WTC11 (cell line): ENCODE measurements around the gene TMEM72. TPM values are rescaled to one million over a fixed set of nuclear protein-coding genes. Genes with fewer than 3 reads are reported as not detected.

ENCODE experiments used
- ATAC-seq: fragments of 200-7000 bp; cut with Tn5 transposase; 2 replicates; pipeline ENCODE4 v1.10.0; 2021; ENCODE audit warnings: mild to moderate bottlenecking, moderate library complexity
- CTCF ChIA-PET: fragments of 300-600 bp; sonication (Branson Sonifier 250); formaldehyde crosslinking; loops from one replicate; lab custom pipeline; 2021; ENCODE audit warnings: antibody characterized with exemption; lab: Charles Lee
- POLR2A ChIA-PET: fragments of 350-600 bp; sonication (Branson Sonifier 250); formaldehyde crosslinking; loops from one replicate; lab custom pipeline; 2021; ENCODE audit warnings: antibody characterized with exemption; lab: Charles Lee
- DNase-seq: peaks from one replicate; pipeline ENCODE4 v3.0.0; 2021; ENCODE audit warnings: low spot score
- H3K27ac Mint-ChIP-seq: 2 replicates; pipeline ENCODE4 v1.8.0; 2021; ENCODE audit warnings: mixed read lengths
- H3K27me3 Mint-ChIP-seq: 2 replicates; pipeline ENCODE4 v1.8.0; 2021; ENCODE audit warnings: low read depth, mild to moderate bottlenecking, moderate library complexity, mixed read lengths
- H3K36me3 Mint-ChIP-seq: 2 replicates; pipeline ENCODE4 v1.8.0; 2021; ENCODE audit warnings: mixed read lengths
- H3K4me1 Mint-ChIP-seq: 2 replicates; pipeline ENCODE4 v1.8.0; 2022; ENCODE audit warnings: mixed read lengths
- H3K4me3 Mint-ChIP-seq: 2 replicates; pipeline ENCODE4 v1.8.0; 2021; ENCODE audit warnings: mild to moderate bottlenecking, moderate library complexity, mixed read lengths
- H3K9me3 Mint-ChIP-seq: 2 replicates; pipeline ENCODE4 v1.8.0; 2021; ENCODE audit warnings: mixed read lengths
- CREB1 ChIP-seq: sonication (generic); formaldehyde crosslinking; IDR thresholded peaks from 2 replicates; pipeline ENCODE4 v1.8.0; 2023; ENCODE audit warnings: mild to moderate bottlenecking, missing genetic modification reagents
- ELF4 ChIP-seq: sonication (generic); formaldehyde crosslinking; IDR thresholded peaks from 2 replicates; pipeline ENCODE4 v1.8.1; 2022; ENCODE audit warnings: low read depth, mild to moderate bottlenecking, moderate library complexity, missing genetic modification reagents
- FOXJ3 ChIP-seq: sonication (generic); formaldehyde crosslinking; IDR thresholded peaks from 2 replicates; pipeline ENCODE4 v1.9.0; 2021; ENCODE audit warnings: missing genetic modification reagents, mild to moderate bottlenecking, borderline replicate concordance
- GTF2I ChIP-seq: fragments of 250-450 bp; sonication (Bioruptor Pico); conservative IDR thresholded peaks from 2 replicates; pipeline ENCODE4 v1.4.0; 2021; ENCODE audit warnings: mild to moderate bottlenecking
- KAT7 ChIP-seq: sonication (generic); formaldehyde crosslinking; IDR thresholded peaks from 2 replicates; pipeline ENCODE4 v1.8.1; 2023; ENCODE audit warnings: missing genetic modification reagents, mild to moderate bottlenecking, borderline replicate concordance
- NFATC4 ChIP-seq: fragments of 250-450 bp; sonication (Bioruptor Pico); IDR thresholded peaks from 2 replicates; pipeline ENCODE4 v1.9.0; 2021; ENCODE audit warnings: mild to moderate bottlenecking
- NFE2L1 ChIP-seq: sonication (generic); formaldehyde crosslinking; IDR thresholded peaks from 2 replicates; pipeline ENCODE4 v1.8.1; 2023; ENCODE audit warnings: missing genetic modification reagents
- NFYB ChIP-seq: sonication (generic); formaldehyde crosslinking; conservative IDR thresholded peaks from 2 replicates; pipeline ENCODE4 v1.8.0; 2022; ENCODE audit warnings: low read depth, missing genetic modification reagents
- ZNF232 ChIP-seq: sonication (generic); formaldehyde crosslinking; IDR thresholded peaks from 2 replicates; pipeline ENCODE4 v1.8.0; 2022; ENCODE audit warnings: mild to moderate bottlenecking, missing genetic modification reagents
- total RNA-seq: library from RNA; stranded (reverse); gene quantifications from 3 replicates; pipeline ENCODE4 v1.2.3, GENCODE V29; 2021
- TF ChIP-seq, protein P1 (sequence below): sonication (generic); formaldehyde crosslinking; IDR thresholded peaks from 2 replicates; pipeline ENCODE4 v1.8.1; 2022; ENCODE audit warnings: mild to moderate bottlenecking, missing genetic modification reagents, moderate library complexity, borderline replicate concordance
- TF ChIP-seq, protein P2 (sequence below): sonication (generic); formaldehyde crosslinking; IDR thresholded peaks from 2 replicates; pipeline ENCODE4 v1.8.0; 2022; ENCODE audit warnings: mild to moderate bottlenecking, missing genetic modification reagents
- TF ChIP-seq, protein P3 (sequence below): sonication (generic); formaldehyde crosslinking; IDR thresholded peaks from 2 replicates; pipeline ENCODE4 v1.8.1; 2022; ENCODE audit warnings: missing genetic modification reagents, borderline replicate concordance
- TF ChIP-seq, protein P4 (sequence below): sonication (generic); formaldehyde crosslinking; IDR thresholded peaks from 2 replicates; pipeline ENCODE4 v1.8.1; 2022; ENCODE audit warnings: mild to moderate bottlenecking, moderate library complexity, missing genetic modification reagents
- TF ChIP-seq, protein P5 (sequence below): sonication (generic); formaldehyde crosslinking; IDR thresholded peaks from 2 replicates; pipeline ENCODE4 v1.8.0; 2023; ENCODE audit warnings: mild to moderate bottlenecking, missing genetic modification reagents
- TF ChIP-seq, protein P6 (sequence below): fragments of 250-450 bp; sonication (Bioruptor Pico); IDR thresholded peaks from 2 replicates; pipeline ENCODE4 v2.1.2; 2022; ENCODE audit warnings: mild to moderate bottlenecking, moderate library complexity
- TF ChIP-seq, protein P7 (sequence below): fragments of 250-450 bp; sonication (Bioruptor Pico); IDR thresholded peaks from 2 replicates; pipeline ENCODE4 v1.9.0; 2021; ENCODE audit warnings: mild to moderate bottlenecking

The TMEM72 gene
- total RNA-seq, 1 experiment from 2014 or later, result not detected

DNA sequence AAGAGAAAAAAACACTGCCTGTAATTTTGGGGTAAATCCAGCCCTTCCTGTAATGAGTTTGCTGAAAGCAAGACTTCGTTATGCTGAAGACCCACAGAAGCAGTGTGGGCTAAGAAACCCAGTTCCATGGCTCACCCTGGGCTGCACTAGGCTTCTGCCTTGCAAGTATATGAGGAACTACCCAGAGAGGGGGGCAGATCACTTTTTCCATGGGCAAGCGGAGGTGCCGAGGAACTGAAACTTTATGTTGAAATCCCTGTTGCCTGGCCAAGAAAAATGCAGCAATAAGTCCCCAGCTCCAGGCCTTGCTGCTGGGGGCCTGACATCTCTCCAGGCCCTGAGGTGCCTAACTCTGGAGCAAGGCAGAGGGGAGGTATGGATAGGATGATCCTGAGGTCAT lies 57.0 kb downstream of the TMEM72 start:
- peaks cover 28% of the 10 kb centered on the region for H3K36me3 Mint-ChIP-seq
- no peaks in the 10 kb centered on the region for H3K27me3 Mint-ChIP-seq
- ChIA-PET POLR2A (interaction anchor here (0.7 to 1.5 kb wide), 2 partner anchors 11 to 442 kb away, joined by 3 to 5 read pairs; partner anchors contain the start of gene DEPP1), CTCF (interaction anchor here (0.7 to 2.1 kb wide), 6 partner anchors 12 to 35 kb away, joined by 3 to 11 read pairs (median 4); no protein-coding TSS in a partner anchor)
- no peaks in the 10 kb centered on the region for H3K9me3 Mint-ChIP-seq
- H3K27ac Mint-ChIP-seq, result no peak overlapping the region
- no peak overlapping the region for H3K4me3 Mint-ChIP-seq
- no peak for TF ChIP-seq NFATC4
- TF ChIP-seq, protein P1, sequence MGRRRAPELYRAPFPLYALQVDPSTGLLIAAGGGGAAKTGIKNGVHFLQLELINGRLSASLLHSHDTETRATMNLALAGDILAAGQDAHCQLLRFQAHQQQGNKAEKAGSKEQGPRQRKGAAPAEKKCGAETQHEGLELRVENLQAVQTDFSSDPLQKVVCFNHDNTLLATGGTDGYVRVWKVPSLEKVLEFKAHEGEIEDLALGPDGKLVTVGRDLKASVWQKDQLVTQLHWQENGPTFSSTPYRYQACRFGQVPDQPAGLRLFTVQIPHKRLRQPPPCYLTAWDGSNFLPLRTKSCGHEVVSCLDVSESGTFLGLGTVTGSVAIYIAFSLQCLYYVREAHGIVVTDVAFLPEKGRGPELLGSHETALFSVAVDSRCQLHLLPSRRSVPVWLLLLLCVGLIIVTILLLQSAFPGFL (CRISPR knock-in tag), result no peak
- TF ChIP-seq FOXJ3, result no peak
- no peak for TF ChIP-seq ELF4 (CRISPR knock-in tag)
- no peak for TF ChIP-seq GTF2I
- TF ChIP-seq NFYB (CRISPR knock-in tag), result no peak
- no peak for TF ChIP-seq ZNF232 (CRISPR knock-in tag)
- TF ChIP-seq, protein P2, sequence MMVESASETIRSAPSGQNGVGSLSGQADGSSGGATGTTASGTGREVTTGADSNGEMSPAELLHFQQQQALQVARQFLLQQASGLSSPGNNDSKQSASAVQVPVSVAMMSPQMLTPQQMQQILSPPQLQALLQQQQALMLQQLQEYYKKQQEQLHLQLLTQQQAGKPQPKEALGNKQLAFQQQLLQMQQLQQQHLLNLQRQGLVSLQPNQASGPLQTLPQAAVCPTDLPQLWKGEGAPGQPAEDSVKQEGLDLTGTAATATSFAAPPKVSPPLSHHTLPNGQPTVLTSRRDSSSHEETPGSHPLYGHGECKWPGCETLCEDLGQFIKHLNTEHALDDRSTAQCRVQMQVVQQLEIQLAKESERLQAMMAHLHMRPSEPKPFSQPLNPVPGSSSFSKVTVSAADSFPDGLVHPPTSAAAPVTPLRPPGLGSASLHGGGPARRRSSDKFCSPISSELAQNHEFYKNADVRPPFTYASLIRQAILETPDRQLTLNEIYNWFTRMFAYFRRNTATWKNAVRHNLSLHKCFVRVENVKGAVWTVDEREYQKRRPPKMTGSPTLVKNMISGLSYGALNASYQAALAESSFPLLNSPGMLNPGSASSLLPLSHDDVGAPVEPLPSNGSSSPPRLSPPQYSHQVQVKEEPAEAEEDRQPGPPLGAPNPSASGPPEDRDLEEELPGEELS (CRISPR knock-in tag), result no peak
- no peak for TF ChIP-seq KAT7 (CRISPR knock-in tag)
- TF ChIP-seq, protein P3, sequence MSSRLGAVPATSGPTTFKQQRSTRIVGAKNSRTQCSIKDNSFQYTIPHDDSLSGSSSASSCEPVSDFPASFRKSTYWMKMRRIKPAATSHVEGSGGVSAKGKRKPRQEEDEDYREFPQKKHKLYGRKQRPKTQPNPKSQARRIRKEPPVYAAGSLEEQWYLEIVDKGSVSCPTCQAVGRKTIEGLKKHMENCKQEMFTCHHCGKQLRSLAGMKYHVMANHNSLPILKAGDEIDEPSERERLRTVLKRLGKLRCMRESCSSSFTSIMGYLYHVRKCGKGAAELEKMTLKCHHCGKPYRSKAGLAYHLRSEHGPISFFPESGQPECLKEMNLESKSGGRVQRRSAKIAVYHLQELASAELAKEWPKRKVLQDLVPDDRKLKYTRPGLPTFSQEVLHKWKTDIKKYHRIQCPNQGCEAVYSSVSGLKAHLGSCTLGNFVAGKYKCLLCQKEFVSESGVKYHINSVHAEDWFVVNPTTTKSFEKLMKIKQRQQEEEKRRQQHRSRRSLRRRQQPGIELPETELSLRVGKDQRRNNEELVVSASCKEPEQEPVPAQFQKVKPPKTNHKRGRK, result no peak
- peaks cover 62% of the 10 kb centered on the region for H3K4me1 Mint-ChIP-seq
- ATAC-seq (no peak), DNase-seq (no peak)

DNA sequence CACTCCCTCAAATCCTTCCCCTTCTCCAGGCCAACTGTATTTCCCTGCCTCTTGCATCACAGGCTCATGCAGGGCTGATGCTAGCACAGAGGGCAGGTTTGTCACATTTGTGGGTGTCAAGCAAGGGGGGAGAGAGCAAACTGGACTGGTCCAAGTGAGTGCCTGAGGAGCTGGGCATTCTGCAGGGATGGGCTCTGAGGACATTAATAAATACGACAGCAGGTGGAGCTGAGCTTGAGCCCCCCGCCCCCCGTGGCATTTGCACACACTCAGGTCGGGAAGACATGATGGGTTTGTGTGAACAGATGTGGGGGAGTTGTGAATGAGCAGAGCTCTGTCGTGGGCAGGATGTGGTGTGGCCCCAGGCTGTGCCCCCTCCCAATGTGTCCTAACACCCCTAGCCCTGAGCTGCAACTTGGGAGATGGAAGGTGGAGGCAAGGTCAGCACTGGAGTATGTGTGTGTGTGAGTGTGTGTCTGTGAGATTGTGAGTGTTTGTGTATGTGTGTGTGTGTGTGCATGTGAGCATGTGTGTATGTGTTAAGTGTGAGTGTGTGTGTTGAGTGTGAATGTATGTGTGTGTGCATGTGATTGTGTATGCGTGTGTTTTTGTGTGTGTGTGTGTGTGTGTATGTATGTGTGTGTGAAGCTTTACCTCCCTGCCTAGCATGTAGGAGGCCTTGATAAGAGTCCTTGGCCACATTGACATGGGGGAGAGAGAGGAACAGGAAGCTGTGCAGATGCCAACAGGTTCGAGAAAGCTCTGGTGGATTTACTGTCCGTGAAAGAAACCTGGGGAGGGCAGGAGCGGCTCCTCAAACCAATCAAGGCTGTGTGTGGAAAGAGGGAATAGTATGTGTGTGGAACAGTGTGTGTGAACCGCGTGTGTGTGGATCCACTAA lies 57.6 kb downstream of the TMEM72 start:
- H3K27me3 Mint-ChIP-seq, result no peaks in the 10 kb centered on the region
- no peaks in the 10 kb centered on the region for H3K9me3 Mint-ChIP-seq
- no peak overlapping the region for H3K27ac Mint-ChIP-seq
- no peak overlapping the region for H3K4me3 Mint-ChIP-seq
- peaks cover 62% of the 10 kb centered on the region for H3K4me1 Mint-ChIP-seq
- no peak for ATAC-seq
- peaks cover 28% of the 10 kb centered on the region for H3K36me3 Mint-ChIP-seq
- CTCF ChIA-PET, result interaction anchor here (2.1 kb wide), 1 partner anchor 36 kb away, joined by 11 read pairs; no protein-coding TSS in a partner anchor
- POLR2A ChIA-PET, result interaction anchor here (0.7 to 1.5 kb wide), 2 partner anchors 10 to 441 kb away, joined by 3 to 5 read pairs; partner anchors contain the start of gene DEPP1
- DNase-seq, result no peak
- TF ChIP-seq CREB1 (CRISPR knock-in tag), result no peak
- TF ChIP-seq, protein P4, sequence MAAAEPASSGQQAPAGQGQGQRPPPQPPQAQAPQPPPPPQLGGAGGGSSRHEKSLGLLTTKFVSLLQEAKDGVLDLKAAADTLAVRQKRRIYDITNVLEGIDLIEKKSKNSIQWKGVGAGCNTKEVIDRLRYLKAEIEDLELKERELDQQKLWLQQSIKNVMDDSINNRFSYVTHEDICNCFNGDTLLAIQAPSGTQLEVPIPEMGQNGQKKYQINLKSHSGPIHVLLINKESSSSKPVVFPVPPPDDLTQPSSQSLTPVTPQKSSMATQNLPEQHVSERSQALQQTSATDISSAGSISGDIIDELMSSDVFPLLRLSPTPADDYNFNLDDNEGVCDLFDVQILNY, result no peak
- TF ChIP-seq FOXJ3, result no peak
- no peak for TF ChIP-seq NFE2L1 (CRISPR knock-in tag)
- TF ChIP-seq, protein P5, sequence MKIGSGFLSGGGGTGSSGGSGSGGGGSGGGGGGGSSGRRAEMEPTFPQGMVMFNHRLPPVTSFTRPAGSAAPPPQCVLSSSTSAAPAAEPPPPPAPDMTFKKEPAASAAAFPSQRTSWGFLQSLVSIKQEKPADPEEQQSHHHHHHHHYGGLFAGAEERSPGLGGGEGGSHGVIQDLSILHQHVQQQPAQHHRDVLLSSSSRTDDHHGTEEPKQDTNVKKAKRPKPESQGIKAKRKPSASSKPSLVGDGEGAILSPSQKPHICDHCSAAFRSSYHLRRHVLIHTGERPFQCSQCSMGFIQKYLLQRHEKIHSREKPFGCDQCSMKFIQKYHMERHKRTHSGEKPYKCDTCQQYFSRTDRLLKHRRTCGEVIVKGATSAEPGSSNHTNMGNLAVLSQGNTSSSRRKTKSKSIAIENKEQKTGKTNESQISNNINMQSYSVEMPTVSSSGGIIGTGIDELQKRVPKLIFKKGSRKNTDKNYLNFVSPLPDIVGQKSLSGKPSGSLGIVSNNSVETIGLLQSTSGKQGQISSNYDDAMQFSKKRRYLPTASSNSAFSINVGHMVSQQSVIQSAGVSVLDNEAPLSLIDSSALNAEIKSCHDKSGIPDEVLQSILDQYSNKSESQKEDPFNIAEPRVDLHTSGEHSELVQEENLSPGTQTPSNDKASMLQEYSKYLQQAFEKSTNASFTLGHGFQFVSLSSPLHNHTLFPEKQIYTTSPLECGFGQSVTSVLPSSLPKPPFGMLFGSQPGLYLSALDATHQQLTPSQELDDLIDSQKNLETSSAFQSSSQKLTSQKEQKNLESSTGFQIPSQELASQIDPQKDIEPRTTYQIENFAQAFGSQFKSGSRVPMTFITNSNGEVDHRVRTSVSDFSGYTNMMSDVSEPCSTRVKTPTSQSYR (CRISPR knock-in tag), result no peak
- TF ChIP-seq, protein P6, sequence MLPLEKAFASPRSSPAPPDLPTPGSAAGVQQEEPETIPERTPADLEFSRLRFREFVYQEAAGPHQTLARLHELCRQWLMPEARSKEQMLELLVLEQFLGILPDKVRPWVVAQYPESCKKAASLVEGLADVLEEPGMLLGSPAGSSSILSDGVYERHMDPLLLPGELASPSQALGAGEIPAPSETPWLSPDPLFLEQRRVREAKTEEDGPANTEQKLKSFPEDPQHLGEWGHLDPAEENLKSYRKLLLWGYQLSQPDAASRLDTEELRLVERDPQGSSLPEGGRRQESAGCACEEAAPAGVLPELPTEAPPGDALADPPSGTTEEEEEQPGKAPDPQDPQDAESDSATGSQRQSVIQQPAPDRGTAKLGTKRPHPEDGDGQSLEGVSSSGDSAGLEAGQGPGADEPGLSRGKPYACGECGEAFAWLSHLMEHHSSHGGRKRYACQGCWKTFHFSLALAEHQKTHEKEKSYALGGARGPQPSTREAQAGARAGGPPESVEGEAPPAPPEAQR (CRISPR knock-in tag), result no peak
- TF ChIP-seq, protein P7, sequence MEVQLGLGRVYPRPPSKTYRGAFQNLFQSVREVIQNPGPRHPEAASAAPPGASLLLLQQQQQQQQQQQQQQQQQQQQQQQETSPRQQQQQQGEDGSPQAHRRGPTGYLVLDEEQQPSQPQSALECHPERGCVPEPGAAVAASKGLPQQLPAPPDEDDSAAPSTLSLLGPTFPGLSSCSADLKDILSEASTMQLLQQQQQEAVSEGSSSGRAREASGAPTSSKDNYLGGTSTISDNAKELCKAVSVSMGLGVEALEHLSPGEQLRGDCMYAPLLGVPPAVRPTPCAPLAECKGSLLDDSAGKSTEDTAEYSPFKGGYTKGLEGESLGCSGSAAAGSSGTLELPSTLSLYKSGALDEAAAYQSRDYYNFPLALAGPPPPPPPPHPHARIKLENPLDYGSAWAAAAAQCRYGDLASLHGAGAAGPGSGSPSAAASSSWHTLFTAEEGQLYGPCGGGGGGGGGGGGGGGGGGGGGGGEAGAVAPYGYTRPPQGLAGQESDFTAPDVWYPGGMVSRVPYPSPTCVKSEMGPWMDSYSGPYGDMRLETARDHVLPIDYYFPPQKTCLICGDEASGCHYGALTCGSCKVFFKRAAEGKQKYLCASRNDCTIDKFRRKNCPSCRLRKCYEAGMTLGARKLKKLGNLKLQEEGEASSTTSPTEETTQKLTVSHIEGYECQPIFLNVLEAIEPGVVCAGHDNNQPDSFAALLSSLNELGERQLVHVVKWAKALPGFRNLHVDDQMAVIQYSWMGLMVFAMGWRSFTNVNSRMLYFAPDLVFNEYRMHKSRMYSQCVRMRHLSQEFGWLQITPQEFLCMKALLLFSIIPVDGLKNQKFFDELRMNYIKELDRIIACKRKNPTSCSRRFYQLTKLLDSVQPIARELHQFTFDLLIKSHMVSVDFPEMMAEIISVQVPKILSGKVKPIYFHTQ (CRISPR knock-in tag), result no peak
